AG09319 (cell line): Measurements from ENCODE around the gene ACBD4.

Experiments used
- DNase-seq: peaks from one replicate; pipeline ENCODE4 v3.0.0-alpha.2; 2010; ENCODE audit warnings: low read depth; ENCODE audit errors: extremely low read depth
- CTCF ChIP-seq: IDR thresholded peaks from 2 replicates; pipeline ENCODE4 v1.5.1; 2011; ENCODE audit warnings: low read depth, mild to moderate bottlenecking, inconsistent platforms, low read length, moderate library complexity

Gene ACBD4

GRCh38 chr17:45128331-45128730, 7.2 kb upstream of the ACBD4 start:
- no peak for TF ChIP-seq CTCF
- DNase-seq: no peak

GRCh38 chr17:45128989-45129388, 6.5 kb upstream of the ACBD4 start:
- no peak for DNase-seq

GRCh38 chr17:45129426-45129939, 6.0 kb upstream of the ACBD4 start:
- DNase-seq: no peak
- TF ChIP-seq CTCF: no peak

More at GRCh38 chr17:45128989-45129388, 6.5 kb upstream of the ACBD4 start:
- no peak for TF ChIP-seq CTCF

GRCh38 chr17:45129940-45130680, 5.4 kb upstream of the ACBD4 start:
- DNase-seq: no peak
- TF ChIP-seq CTCF: no peak

- no peak for DNase-seq
- TF ChIP-seq CTCF: no peak
Observed at GRCh38 chr17:45130681-45131615, 4.5 kb upstream of the ACBD4 start.

GRCh38 chr17:45131616-45132319, 3.7 kb upstream of the ACBD4 start:
- TF ChIP-seq CTCF: peak; percentile 82
- no peak for DNase-seq
